ENCODE data around the gene LCA5.

LCA5 gene

GRCh38 chr6:79548304-79548703, 11.1 kb upstream of the LCA5 start:
- H3F3A ChIP-seq (ENCODE audit: insufficient read depth), result no peaks in the 10 kb centered on the region
- H3K27me3 ChIP-seq (ENCODE audit: low read length), result no peaks in the 10 kb centered on the region
- H3K9me2 ChIP-seq (replicated peaks; ENCODE audit: insufficient read depth, low read length), result no peaks in the 10 kb centered on the region
- H2AFZ ChIP-seq (ENCODE audit: low read depth, low read length, severe bottlenecking), result no peak overlapping the region
- H3K36me3 ChIP-seq (ENCODE audit: low read length), result no peaks in the 10 kb centered on the region
- no peak for TF ChIP-seq CTCF (IDR thresholded peaks at IDR 0.05; ENCODE audit: insufficient read depth, low read length, poor library complexity, severe bottlenecking)
- TF ChIP-seq EZH2phosphoT487 (conservative IDR thresholded peaks at IDR 0.05; ENCODE audit: low read length), result no peak
- no peak overlapping the region for H3K27ac ChIP-seq (ENCODE audit: low read depth, low read length)
- H4K20me1 ChIP-seq (ENCODE audit: low read depth, low read length), result no peaks in the 10 kb centered on the region
- H3K4me3 ChIP-seq (ENCODE audit: insufficient read depth, low read length, poor library complexity, severe bottlenecking), result no peak overlapping the region
- no peak overlapping the region for H3K4me2 ChIP-seq (ENCODE audit: low read depth, low read length, poor library complexity, severe bottlenecking)
- no peak overlapping the region for H3K9ac ChIP-seq (ENCODE audit: low read length)
- H3K9me3 ChIP-seq (ENCODE audit: insufficient read depth, low read length), result no peaks in the 10 kb centered on the region
- H3K79me2 ChIP-seq (ENCODE audit: insufficient read depth, low read length), result no peaks in the 10 kb centered on the region

- H3K9ac ChIP-seq (ENCODE audit: low read length), result no peak overlapping the region
- no peaks in the 10 kb centered on the region for H3K36me3 ChIP-seq (ENCODE audit: low read length)
- TF ChIP-seq EZH2phosphoT487 (conservative IDR thresholded peaks at IDR 0.05; ENCODE audit: low read length) (no peak), CTCF (IDR thresholded peaks at IDR 0.05; ENCODE audit: insufficient read depth, low read length, poor library complexity, severe bottlenecking) (no peak)
- no peak overlapping the region for H3K4me3 ChIP-seq (ENCODE audit: insufficient read depth, low read length, poor library complexity, severe bottlenecking)
- no peak overlapping the region for H3K4me2 ChIP-seq (ENCODE audit: low read depth, low read length, poor library complexity, severe bottlenecking)
- H3K27me3 ChIP-seq (ENCODE audit: low read length), result no peaks in the 10 kb centered on the region
- no peak overlapping the region for H2AFZ ChIP-seq (ENCODE audit: low read depth, low read length, severe bottlenecking)
- no peaks in the 10 kb centered on the region for H3K79me2 ChIP-seq (ENCODE audit: insufficient read depth, low read length)
- no peak overlapping the region for H3K27ac ChIP-seq (ENCODE audit: low read depth, low read length)
- no peaks in the 10 kb centered on the region for H3K9me2 ChIP-seq (replicated peaks; ENCODE audit: insufficient read depth, low read length)
- H4K20me1 ChIP-seq (ENCODE audit: low read depth, low read length), result no peaks in the 10 kb centered on the region
- H3K9me3 ChIP-seq (ENCODE audit: insufficient read depth, low read length), result no peaks in the 10 kb centered on the region
- H3F3A ChIP-seq (ENCODE audit: insufficient read depth), result no peaks in the 10 kb centered on the region
Observed at GRCh38 chr6:79546186-79546585, 9.0 kb upstream of the LCA5 start.

GRCh38 chr6:79544939-79545450, 7.8 kb upstream of the LCA5 start:
- no peak overlapping the region for H3K4me2 ChIP-seq (ENCODE audit: low read depth, low read length, poor library complexity, severe bottlenecking)
- H3F3A ChIP-seq (ENCODE audit: insufficient read depth), result no peaks in the 10 kb centered on the region
- H3K9ac ChIP-seq (ENCODE audit: low read length), result no peak overlapping the region
- H2AFZ ChIP-seq (ENCODE audit: low read depth, low read length, severe bottlenecking), result no peak overlapping the region
- no peaks in the 10 kb centered on the region for H3K79me2 ChIP-seq (ENCODE audit: insufficient read depth, low read length)
- no peak overlapping the region for H3K27ac ChIP-seq (ENCODE audit: low read depth, low read length)
- no peaks in the 10 kb centered on the region for H3K36me3 ChIP-seq (ENCODE audit: low read length)
- no peaks in the 10 kb centered on the region for H3K9me3 ChIP-seq (ENCODE audit: insufficient read depth, low read length)
- H3K27me3 ChIP-seq (ENCODE audit: low read length), result no peaks in the 10 kb centered on the region
- H3K4me3 ChIP-seq (ENCODE audit: insufficient read depth, low read length, poor library complexity, severe bottlenecking), result no peak overlapping the region
- H3K9me2 ChIP-seq (replicated peaks; ENCODE audit: insufficient read depth, low read length), result no peaks in the 10 kb centered on the region
- H4K20me1 ChIP-seq (ENCODE audit: low read depth, low read length), result no peaks in the 10 kb centered on the region
- TF ChIP-seq EZH2phosphoT487 (conservative IDR thresholded peaks at IDR 0.05; ENCODE audit: low read length), result no peak
- TF ChIP-seq CTCF (IDR thresholded peaks at IDR 0.05; ENCODE audit: insufficient read depth, low read length, poor library complexity, severe bottlenecking), result no peak

Data from SU-DHL-6 (cell line).